C4-2B (cell line): ENCODE measurements around the gene UNKL.

ENCODE experiments used
- CTCF ChIP-seq: fragments of 450-650 bp; conservative IDR thresholded peaks from 2 replicates; pipeline ENCODE4 v1.5.1; 2017; ENCODE audit warnings: mild to moderate bottlenecking
- ZFX ChIP-seq: fragments of 450-650 bp; IDR thresholded peaks from 2 replicates; pipeline ENCODE4 v1.6.1; 2017

DNA sequence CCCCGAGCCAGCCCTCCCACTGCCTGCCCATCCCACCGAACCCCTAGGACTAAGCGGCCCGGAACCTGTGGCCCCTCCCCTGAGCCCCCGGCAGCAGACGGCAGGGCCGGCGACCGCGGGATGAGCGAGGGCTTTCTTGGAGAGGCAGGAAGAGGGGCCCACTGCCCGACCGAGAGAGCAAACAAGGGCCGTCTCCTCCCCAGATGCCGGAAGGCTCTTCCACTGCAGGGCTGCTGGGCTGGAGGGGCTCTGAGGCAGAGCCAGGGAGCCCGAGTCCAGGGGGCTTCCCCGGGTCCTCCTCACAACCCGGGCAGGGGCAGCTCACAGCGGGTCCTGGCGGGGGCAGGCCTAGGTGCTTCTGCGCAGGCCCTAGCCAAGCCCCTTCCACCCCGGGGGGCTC is 19.3 kb upstream of the UNKL start:
- TF ChIP-seq CTCF (no peak), ZFX (no peak)
